ENCODE data around the gene TMEM106A. TPM values are rescaled to one million over a fixed set of nuclear protein-coding genes. Genes with fewer than 3 reads are reported as not detected.
"Not testable (repeated sequence)": the region's sequence is repeated elsewhere in the genome, so short reads cannot be mapped to it uniquely, and the experiment has no call there.

TMEM106A gene
- total RNA-seq, 2 donors from 2014 or later = 4.8 to 10.2 TPM

DNA sequence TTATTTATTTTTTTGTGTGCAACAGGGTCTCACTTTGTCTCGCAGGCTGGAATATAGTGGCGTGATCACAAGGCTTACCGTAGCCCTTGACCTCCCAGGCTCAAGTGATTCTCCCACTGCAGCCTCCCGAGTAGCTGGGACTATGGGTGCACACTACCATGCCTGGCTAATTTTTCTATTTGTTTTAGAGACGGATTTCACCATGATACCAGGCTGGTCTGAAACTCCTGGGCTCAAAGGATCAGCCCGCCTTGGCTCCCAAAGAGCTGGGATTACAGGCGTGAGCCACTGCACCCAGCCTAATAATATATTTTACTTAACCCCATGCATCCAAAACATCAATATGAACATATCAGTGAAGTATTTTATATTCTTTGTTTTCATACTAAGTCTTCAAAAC, 14.7 kb downstream of the TMEM106A start:
- no peak overlapping the region for H3K27ac ChIP-seq
- H3K4me1 ChIP-seq = no peaks in the 10 kb centered on the region
- intact Hi-C loops (cut with DNase I) = no loop called here
- TF ChIP-seq, protein P1, sequence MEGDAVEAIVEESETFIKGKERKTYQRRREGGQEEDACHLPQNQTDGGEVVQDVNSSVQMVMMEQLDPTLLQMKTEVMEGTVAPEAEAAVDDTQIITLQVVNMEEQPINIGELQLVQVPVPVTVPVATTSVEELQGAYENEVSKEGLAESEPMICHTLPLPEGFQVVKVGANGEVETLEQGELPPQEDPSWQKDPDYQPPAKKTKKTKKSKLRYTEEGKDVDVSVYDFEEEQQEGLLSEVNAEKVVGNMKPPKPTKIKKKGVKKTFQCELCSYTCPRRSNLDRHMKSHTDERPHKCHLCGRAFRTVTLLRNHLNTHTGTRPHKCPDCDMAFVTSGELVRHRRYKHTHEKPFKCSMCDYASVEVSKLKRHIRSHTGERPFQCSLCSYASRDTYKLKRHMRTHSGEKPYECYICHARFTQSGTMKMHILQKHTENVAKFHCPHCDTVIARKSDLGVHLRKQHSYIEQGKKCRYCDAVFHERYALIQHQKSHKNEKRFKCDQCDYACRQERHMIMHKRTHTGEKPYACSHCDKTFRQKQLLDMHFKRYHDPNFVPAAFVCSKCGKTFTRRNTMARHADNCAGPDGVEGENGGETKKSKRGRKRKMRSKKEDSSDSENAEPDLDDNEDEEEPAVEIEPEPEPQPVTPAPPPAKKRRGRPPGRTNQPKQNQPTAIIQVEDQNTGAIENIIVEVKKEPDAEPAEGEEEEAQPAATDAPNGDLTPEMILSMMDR (IDR thresholded peaks at IDR 0.05) = no peak
- H3K9me3 ChIP-seq = no peaks in the 10 kb centered on the region
- H3K4me3 ChIP-seq = no peak overlapping the region
- DNase-seq = peak; percentile 1
- H3K36me3 ChIP-seq = no peaks in the 10 kb centered on the region
- H3K9ac ChIP-seq (ENCODE audit: low read depth in 2 of 2, low read length in 2 of 2) = no peak overlapping the region
- H3K27me3 ChIP-seq = no peaks in the 10 kb centered on the region

DNA sequence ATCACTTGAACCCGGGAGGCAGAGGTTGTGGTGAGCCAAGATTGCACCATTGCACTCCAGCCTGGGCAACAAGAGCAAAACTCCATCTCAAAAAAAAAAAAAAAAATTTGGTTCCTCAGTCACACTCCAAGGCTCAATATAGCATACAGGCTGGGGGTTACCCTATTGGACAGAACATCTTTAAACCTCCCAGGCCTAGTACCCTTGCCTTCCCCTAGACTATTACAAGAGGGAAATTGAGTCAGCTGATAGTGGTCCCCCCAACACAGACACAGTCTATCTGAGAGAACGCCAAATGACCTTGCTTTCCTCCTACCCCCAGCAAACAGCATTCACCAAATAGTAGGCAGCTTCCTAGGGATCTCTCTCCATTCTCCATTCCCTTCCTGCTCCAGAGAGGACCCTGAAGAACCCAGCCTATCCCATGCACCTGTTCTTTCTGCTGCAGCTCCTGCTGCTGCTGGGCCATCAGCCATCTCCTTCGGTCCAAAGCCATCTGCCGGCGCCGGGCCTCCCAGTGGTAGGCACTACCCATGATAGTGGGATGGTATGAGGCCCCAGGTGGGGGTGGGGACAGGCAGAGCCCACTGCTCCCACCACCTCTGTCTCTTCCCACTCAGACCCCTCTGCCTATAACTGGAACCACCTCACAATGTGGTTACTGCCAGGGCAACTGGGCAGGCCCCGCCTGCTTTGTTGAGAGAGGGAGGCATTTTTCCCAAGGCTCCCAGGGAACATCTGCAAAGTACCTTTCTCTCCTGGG, 16.5 kb downstream of the TMEM106A start, which contains the start of gene CCDC200:
Gene CCDC200, minus strand, starts transcription at position 604 of the 763 bp plus-strand sequence. Its CDS starts 69 bp downstream, at position 535.
- H3K27me3 ChIP-seq; H3K36me3 ChIP-seq; intact Hi-C loops (cut with DNase I); DNase-seq; H3K9me3 ChIP-seq; H3K9ac ChIP-seq (ENCODE audit: low read depth in 2 of 2, low read length in 2 of 2); H3K4me3 ChIP-seq; H3K4me1 ChIP-seq; H3K27ac ChIP-seq: not testable (repeated sequence)

DNA sequence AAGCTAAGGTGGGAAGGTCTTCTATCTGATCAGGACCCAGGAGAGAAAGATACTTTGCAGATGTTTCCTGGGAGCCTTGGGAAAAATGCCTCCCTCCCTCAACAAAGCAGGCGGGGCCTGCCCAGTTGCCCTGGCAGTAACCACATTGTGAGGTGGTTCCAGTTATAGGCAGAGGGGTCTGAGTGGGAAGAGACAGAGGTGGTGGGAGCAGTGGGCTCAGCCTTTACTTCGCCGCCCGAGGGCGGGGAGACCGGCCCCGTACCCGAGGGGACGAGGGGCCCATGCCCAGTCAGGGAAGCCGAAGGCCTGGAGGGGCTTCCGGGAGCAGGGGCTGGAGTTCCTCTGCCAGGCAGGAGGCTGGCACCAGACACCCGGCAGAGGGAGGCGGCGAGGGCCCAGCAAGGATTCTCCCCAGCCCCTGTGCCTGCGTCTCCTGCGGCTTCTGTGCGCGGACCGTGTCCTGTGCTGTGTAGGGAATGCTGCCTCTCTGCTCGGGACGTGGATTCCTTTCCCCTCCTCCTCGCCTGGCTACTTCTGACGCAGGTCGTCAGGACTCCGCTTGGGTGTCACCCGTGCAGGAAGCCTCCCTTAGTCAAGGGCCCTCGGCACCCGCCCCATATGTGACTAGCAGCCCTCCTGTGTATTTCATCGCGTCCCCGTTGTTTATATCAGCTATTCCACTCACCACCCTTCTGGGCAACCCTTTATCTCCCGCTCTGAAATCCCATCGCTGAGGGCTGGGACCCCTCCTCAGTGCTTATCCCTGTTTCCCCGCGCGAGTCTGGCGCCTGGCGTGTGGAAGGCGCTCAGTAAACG, 19.7 kb downstream of the TMEM106A start:
- H3K4me3 ChIP-seq; H3K9me3 ChIP-seq; intact Hi-C loops (cut with DNase I); H3K36me3 ChIP-seq; H3K27ac ChIP-seq; H3K4me1 ChIP-seq; H3K27me3 ChIP-seq: not testable (repeated sequence)
- H3K9ac ChIP-seq (ENCODE audit: low read depth in 2 of 2, low read length in 2 of 2) = peak overlapping the region in 1 of 2 donors; percentile 83
- peak; percentile 23 for DNase-seq

DNA sequence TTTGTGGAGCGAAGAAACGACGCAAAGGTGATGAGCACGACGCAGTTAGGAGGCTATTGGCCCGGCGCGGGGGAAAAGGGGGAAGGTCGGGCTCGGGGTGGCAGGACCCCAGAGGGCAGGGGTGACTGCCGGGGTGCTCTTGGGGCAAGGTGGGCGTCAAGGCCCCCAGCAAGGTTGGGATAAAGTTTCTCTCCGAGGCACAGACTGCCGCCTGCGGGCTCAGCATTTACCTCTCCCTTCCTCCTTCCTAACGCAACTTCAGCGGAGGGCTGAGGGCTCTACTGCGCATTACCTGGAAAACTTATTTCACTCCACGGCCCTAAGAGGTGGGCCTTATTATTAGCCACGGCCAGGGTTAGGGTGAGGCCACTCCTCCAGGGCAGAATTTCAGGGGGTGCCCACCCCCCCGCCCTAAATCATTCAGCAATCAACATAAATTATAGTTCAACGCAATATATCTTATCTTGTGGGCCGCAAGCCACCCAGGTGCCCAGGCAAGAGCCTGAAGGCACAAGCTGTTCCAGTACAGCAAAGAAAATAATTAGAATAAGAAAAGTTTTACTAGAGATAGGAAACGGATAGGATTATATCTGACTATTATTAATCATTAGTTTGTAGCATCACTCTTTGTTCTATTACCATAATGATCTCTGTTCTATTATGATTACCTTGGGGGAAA, 20.5 kb downstream of the TMEM106A start:
- H3K9me3 ChIP-seq; H3K27ac ChIP-seq; H3K36me3 ChIP-seq; H3K27me3 ChIP-seq; intact Hi-C loops (cut with DNase I); H3K4me3 ChIP-seq; H3K4me1 ChIP-seq: not testable (repeated sequence)
- peak overlapping the region in 1 of 2 donors; percentile 83 for H3K9ac ChIP-seq (ENCODE audit: low read depth in 2 of 2, low read length in 2 of 2)
- peak; percentile 85 for DNase-seq

DNA sequence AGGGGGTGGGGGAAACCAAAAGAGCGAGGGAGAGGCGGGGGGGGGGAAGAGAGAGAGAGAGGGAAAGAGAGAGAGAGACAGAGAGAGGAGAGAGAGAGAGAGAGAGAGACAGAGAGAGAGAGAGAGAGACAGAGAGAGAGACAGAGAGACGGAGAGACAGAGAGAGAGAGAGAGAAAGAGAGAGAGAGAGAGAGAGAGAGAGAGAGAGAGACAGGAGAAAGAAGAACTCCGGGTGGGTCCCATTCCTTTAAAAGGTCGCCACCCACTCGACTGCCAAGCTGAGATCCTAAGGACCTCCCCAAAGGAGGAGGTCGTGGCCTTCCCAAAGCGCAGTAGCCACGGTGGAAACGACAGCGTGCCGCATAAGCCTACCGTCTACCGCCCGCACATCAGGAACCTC, 21.6 kb downstream of the TMEM106A start:
- intact Hi-C loops (cut with DNase I) = not testable (repeated sequence)

DNA sequence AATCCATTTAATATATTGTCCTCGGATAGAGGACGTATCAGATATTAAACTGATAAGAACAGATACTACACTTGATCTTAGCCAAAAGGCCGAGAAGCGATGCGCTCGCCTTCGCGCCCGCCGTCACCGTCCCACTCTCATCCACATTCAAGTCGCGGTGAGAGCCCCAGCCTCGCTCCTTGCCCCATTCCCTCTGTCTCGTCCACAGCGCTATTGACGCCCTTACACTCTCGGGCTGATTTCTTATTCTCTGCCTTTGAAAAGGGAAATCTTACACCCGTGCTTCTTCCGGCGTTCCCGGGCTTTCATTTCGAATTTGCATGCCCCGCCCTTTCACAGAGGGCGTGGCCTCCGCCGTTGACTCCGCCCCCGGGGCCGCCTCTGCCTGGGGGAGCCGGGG, 22.2 kb downstream of the TMEM106A start, which contains the start of gene RNU2-1:
Gene RNU2-1, minus strand, starts transcription at position 101 of the 400 bp plus-strand sequence.
- DNase-seq; H3K9ac ChIP-seq (ENCODE audit: low read depth in 2 of 2, low read length in 2 of 2); H3K4me1 ChIP-seq; H3K36me3 ChIP-seq; H3K27ac ChIP-seq; intact Hi-C loops (cut with DNase I); H3K9me3 ChIP-seq; H3K27me3 ChIP-seq; H3K4me3 ChIP-seq: not testable (repeated sequence)

More for the DNA sequence above, 21.6 kb downstream of the TMEM106A start:
- H3K27ac ChIP-seq; H3K36me3 ChIP-seq; H3K27me3 ChIP-seq; H3K9me3 ChIP-seq; H3K4me3 ChIP-seq; DNase-seq; H3K4me1 ChIP-seq; H3K9ac ChIP-seq (ENCODE audit: low read depth in 2 of 2, low read length in 2 of 2): not testable (repeated sequence)

DNA sequence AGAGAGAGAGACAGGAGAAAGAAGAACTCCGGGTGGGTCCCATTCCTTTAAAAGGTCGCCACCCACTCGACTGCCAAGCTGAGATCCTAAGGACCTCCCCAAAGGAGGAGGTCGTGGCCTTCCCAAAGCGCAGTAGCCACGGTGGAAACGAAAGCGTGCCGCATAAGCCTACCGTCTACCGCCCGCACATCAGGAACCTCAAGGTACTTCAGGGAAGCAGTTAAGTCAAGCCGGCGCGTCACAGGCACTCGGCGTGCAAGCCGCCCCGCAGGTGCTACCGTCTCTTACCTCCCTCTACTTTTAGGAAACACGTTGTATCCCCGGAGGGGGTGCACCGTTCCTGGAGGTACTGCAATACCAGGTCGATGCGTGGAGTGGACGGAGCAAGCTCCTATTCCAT, 27.9 kb downstream of the TMEM106A start:
- H3K9me3 ChIP-seq; DNase-seq; intact Hi-C loops (cut with DNase I); H3K4me1 ChIP-seq; H3K27ac ChIP-seq; H3K4me3 ChIP-seq; H3K9ac ChIP-seq (ENCODE audit: low read depth in 2 of 2, low read length in 2 of 2); H3K36me3 ChIP-seq; H3K27me3 ChIP-seq: not testable (repeated sequence)

DNA sequence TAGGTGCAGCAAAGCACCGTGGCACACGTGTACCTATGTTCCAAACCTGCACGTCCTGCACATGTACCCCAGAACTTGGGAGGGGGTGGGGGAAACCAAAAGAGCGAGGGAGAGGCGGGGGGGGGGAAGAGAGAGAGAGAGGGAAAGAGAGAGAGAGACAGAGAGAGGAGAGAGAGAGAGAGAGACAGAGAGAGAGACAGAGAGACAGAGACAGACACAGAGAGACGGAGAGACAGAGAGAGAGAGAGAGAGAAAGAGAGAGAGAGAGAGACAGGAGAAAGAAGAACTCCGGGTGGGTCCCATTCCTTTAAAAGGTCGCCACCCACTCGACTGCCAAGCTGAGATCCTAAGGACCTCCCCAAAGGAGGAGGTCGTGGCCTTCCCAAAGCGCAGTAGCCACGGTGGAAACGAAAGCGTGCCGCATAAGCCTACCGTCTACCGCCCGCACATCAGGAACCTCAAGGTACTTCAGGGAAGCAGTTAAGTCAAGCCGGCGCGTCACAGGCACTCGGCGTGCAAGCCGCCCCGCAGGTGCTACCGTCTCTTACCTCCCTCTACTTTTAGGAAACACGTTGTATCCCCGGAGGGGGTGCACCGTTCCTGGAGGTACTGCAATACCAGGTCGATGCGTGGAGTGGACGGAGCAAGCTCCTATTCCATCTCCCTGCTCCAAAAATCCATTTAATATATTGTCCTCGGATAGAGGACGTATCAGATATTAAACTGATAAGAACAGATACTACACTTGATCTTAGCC, 29.1 kb downstream of the TMEM106A start:
- intact Hi-C loops (cut with DNase I); H3K9me3 ChIP-seq; DNase-seq; H3K4me1 ChIP-seq; H3K36me3 ChIP-seq; H3K27ac ChIP-seq; H3K9ac ChIP-seq (ENCODE audit: low read depth in 2 of 2, low read length in 2 of 2); H3K27me3 ChIP-seq; H3K4me3 ChIP-seq: not testable (repeated sequence)

DNA sequence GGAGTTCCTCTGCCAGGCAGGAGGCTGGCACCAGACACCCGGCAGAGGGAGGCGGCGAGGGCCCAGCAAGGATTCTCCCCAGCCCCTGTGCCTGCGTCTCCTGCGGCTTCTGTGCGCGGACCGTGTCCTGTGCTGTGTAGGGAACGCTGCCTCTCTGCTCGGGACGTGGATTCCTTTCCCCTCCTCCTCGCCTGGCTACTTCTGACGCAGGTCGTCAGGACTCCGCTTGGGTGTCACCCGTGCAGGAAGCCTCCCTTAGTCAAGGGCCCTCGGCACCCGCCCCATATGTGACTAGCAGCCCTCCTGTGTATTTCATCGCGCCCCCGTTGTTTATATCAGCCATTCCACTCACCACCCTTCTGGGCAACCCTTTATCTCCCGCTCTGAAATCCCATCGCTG, 34.8 kb downstream of the TMEM106A start:
- H3K36me3 ChIP-seq; H3K9ac ChIP-seq (ENCODE audit: low read depth in 2 of 2, low read length in 2 of 2); H3K27me3 ChIP-seq; H3K9me3 ChIP-seq; DNase-seq; H3K4me3 ChIP-seq; intact Hi-C loops (cut with DNase I); H3K27ac ChIP-seq; H3K4me1 ChIP-seq: not testable (repeated sequence)

Data from colonic mucosa (tissue), 4 donors.